Upper lobe of left lung (tissue), 6 donors: ENCODE data around the gene MYO6. TPM values are rescaled to one million over a fixed set of nuclear protein-coding genes. Genes with fewer than 3 reads are reported as not detected.
A peak's percentile ranks its signal among the peaks of the same experiment; 100 is the strongest.

Source experiments
- ATAC-seq, 2 donors: fragments of 200-7000 bp; cut with Tn5 transposase; one replicate each; pipeline ENCODE4 v1.9.1; 2022; ENCODE audit warnings: mild to moderate bottlenecking in 2 of 2, moderate library complexity in 2 of 2; ENCODE audit not compliant: low FRiP score in 2 of 2
- DNase-seq, 2 donors: peaks; one replicate each; pipeline ENCODE4 v3.0.0-alpha.2; 2019 to 2020
- H3K27ac ChIP-seq, 4 donors: fragments of 200-600 bp; sonication (generic); one replicate each; pipeline ENCODE4 v1.5.1; 2016 to 2019
- H3K27me3 ChIP-seq, 4 donors: fragments of 200-600 bp; sonication (generic); one replicate each; pipeline ENCODE4 v1.5.1; 2017 to 2019
- H3K36me3 ChIP-seq, 4 donors: fragments of 200-600 bp; sonication (generic); one replicate each; pipeline ENCODE4 v1.5.1; 2016 to 2019
- H3K4me1 ChIP-seq, 4 donors: fragments of 200-600 bp; sonication (generic); one replicate each; pipeline ENCODE4 v1.5.1; 2018 to 2019
- H3K4me3 ChIP-seq, 4 donors: fragments of 200-600 bp; sonication (generic); one replicate each; pipeline ENCODE4 v1.5.1; 2017 to 2019; ENCODE audit warnings: mild to moderate bottlenecking in 2 of 4, moderate library complexity in 1 of 4
- H3K9me3 ChIP-seq, 4 donors: fragments of 200-600 bp; sonication (generic); one replicate each; pipeline ENCODE4 v1.5.1; 2018 to 2019
- EP300 ChIP-seq, 4 donors: sonication (generic); formaldehyde crosslinking; IDR thresholded peaks; one replicate each; pipeline ENCODE4 v1.5.1; 2017; ENCODE audit warnings: antibody characterized with exemption in 4 of 4, control low read depth in 2 of 4
- POLR2A ChIP-seq, 4 donors: fragments of 450-650 bp; IDR thresholded peaks; one replicate each; pipeline ENCODE4 v1.5.1; 2016 to 2017; ENCODE audit warnings: antibody characterized with exemption in 4 of 4, mild to moderate bottlenecking in 2 of 4
- POLR2AphosphoS5 ChIP-seq, 2 donors: sonication (generic); formaldehyde crosslinking; IDR thresholded peaks; one replicate each; pipeline ENCODE4 v1.5.1; 2017; ENCODE audit warnings: antibody characterized with exemption in 2 of 2
- WGBS, 2 donors: methylation state at CpG; one replicate each; pipeline ENCODE4 v1.1.5; 2017 to 2018; 5-methylcytosine and 5-hydroxymethylcytosine counted together
- total RNA-seq, 6 donors: library from RNA; depleted of rRNA in 4 of 6; stranded (reverse); fragments of >200 nt in 4 of 6; gene quantifications; one replicate each; pipeline versions ENCODE4 v1.1.0 to v1.2.1, GENCODE V29; 2016 to 2021
- TF ChIP-seq, protein P1 (sequence below), 6 experiments: fragments of 450-650 bp in 4 of 6; fragments of 200-600 bp in 2 of 6; sonication (generic) in 2 of 6; IDR thresholded peaks; one replicate each; pipeline ENCODE4 v1.5.1; 2016 to 2019; ENCODE audit warnings: antibody characterized with exemption in 6 of 6
- donor health status: DM: no; HTN: no; CAD: no; lungs with moderate emphysema.
- donor health status: DM: no; HTN: yes; CAD: no; lungs with severe emphysema.

Gene MYO6
- total RNA-seq, 6 donors from 2014 or later, result 49.0 to 94.3 (median 80.4) TPM

DNA sequence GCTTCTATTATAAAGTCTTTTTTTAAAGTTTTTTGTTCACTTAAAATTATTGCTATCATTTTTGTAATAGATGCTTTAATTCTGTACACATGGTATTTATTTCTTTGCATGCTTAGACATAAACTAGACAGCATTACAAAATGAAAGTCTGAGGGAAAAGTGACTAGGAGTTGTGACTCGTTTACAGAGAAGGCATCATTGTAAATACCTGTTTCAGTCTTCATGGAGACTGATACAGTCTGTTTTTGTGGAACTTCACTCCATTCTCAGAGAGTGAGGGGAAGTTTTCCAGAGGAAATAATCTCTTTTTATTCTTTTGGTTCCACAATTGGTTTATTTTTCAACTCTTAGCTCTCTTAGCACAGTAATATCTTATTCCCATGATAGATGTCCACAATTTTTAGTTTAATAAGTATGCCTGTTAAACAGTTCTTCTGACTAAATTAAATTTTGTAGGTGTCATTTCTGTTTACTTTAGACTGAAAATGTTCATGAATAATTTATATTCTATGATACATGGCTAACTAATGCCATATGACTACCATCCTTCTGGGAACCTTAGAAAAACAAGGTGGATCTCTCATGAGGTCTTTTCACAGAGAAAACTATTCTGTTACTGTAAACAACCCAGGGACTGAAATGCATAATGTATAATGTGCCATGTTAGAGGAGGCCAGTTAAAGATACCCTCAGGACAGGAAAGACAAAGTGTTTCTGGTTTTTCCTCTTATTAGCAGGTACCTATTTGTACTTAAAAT is 69.2 kb downstream of the MYO6 start:
- 77 to 88% methylated on average over 1 of the region's 1 CpG for WGBS, 2 donors
- no peak for ATAC-seq

GRCh38 chr6:75819776-75820487 is 70.9 kb downstream of the MYO6 start:
- 67 to 73% methylated on average over 5 of the region's 5 CpGs for WGBS, 2 donors
- peak overlapping the region in 2 of 4 donors; percentile 18 to 62 for H3K27ac ChIP-seq
- H3K36me3 ChIP-seq, result peaks cover 0 to 3% (median 0%) of the 10 kb centered on the region in 4 donors
- no peaks in the 10 kb centered on the region for H3K9me3 ChIP-seq
- no peak overlapping the region for H3K4me3 ChIP-seq
- TF ChIP-seq POLR2A (IDR thresholded peaks at IDR 0.05) (no peak), POLR2AphosphoS5 (IDR thresholded peaks at IDR 0.05) (no peak), EP300 (IDR thresholded peaks at IDR 0.05) (no peak)
- TF ChIP-seq, protein P1, sequence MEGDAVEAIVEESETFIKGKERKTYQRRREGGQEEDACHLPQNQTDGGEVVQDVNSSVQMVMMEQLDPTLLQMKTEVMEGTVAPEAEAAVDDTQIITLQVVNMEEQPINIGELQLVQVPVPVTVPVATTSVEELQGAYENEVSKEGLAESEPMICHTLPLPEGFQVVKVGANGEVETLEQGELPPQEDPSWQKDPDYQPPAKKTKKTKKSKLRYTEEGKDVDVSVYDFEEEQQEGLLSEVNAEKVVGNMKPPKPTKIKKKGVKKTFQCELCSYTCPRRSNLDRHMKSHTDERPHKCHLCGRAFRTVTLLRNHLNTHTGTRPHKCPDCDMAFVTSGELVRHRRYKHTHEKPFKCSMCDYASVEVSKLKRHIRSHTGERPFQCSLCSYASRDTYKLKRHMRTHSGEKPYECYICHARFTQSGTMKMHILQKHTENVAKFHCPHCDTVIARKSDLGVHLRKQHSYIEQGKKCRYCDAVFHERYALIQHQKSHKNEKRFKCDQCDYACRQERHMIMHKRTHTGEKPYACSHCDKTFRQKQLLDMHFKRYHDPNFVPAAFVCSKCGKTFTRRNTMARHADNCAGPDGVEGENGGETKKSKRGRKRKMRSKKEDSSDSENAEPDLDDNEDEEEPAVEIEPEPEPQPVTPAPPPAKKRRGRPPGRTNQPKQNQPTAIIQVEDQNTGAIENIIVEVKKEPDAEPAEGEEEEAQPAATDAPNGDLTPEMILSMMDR (IDR thresholded peaks at IDR 0.05), result no peak
- no peaks in the 10 kb centered on the region for H3K27me3 ChIP-seq
- DNase-seq, result peak in 1 of 2 donors; percentile 66
- ATAC-seq, result peak; percentile 69 to 90
- peaks cover 0 to 8% (median 0%) of the 10 kb centered on the region in 4 donors for H3K4me1 ChIP-seq

More for the DNA sequence above, 69.2 kb downstream of the MYO6 start:
- no peak overlapping the region for H3K4me3 ChIP-seq
- H3K36me3 ChIP-seq, result peaks cover 0 to 4% (median under 1%) of the 10 kb centered on the region in 4 donors
- H3K9me3 ChIP-seq, result no peaks in the 10 kb centered on the region
- peaks cover 0 to 12% (median 0%) of the 10 kb centered on the region in 4 donors for H3K4me1 ChIP-seq
- no peak overlapping the region for H3K27ac ChIP-seq
- TF ChIP-seq EP300 (IDR thresholded peaks at IDR 0.05) (no peak), POLR2A (IDR thresholded peaks at IDR 0.05) (no peak), POLR2AphosphoS5 (IDR thresholded peaks at IDR 0.05) (no peak)
- TF ChIP-seq, protein P1 (IDR thresholded peaks at IDR 0.05), result no peak
- H3K27me3 ChIP-seq, result no peaks in the 10 kb centered on the region
- DNase-seq, result no peak

GRCh38 chr6:75824160-75824559 is 75.1 kb downstream of the MYO6 start:
- TF ChIP-seq POLR2AphosphoS5 (IDR thresholded peaks at IDR 0.05) (no peak), EP300 (IDR thresholded peaks at IDR 0.05) (no peak), POLR2A (IDR thresholded peaks at IDR 0.05) (no peak)
- TF ChIP-seq, protein P1 (IDR thresholded peaks at IDR 0.05), result no peak
- H3K4me3 ChIP-seq, result no peak overlapping the region
- H3K9me3 ChIP-seq, result no peaks in the 10 kb centered on the region
- no peak for ATAC-seq
- H3K27ac ChIP-seq, result no peak overlapping the region
- no peak for DNase-seq
- no peaks in the 10 kb centered on the region for H3K27me3 ChIP-seq
- peaks cover 0 to 8% (median 0%) of the 10 kb centered on the region in 4 donors for H3K4me1 ChIP-seq
- peaks cover 0 to 5% (median 0%) of the 10 kb centered on the region in 4 donors for H3K36me3 ChIP-seq

- Histone ChIP-seq H3K36me3 (peaks cover 0 to 5% (median 0%) of the 10 kb centered on the region in 4 donors), H3K4me3 (no peak overlapping the region), H3K27me3 (no peaks in the 10 kb centered on the region), H3K27ac (no peak overlapping the region), H3K9me3 (no peaks in the 10 kb centered on the region), H3K4me1 (peaks cover 0 to 4% (median 0%) of the 10 kb centered on the region in 4 donors)
- WGBS, 2 donors, result 91 to 95% methylated on average over 1 of the region's 1 CpG
- ATAC-seq (no peak), DNase-seq (no peak)
- no peak for TF ChIP-seq EP300 (IDR thresholded peaks at IDR 0.05)
- TF ChIP-seq POLR2A (IDR thresholded peaks at IDR 0.05), result no peak
- TF ChIP-seq POLR2AphosphoS5 (IDR thresholded peaks at IDR 0.05), result no peak
- TF ChIP-seq, protein P1 (IDR thresholded peaks at IDR 0.05), result no peak
Observed at GRCh38 chr6:75827163-75827562, 78.1 kb downstream of the MYO6 start.
